GM21526 (cell line): ENCODE results near the gene BICRA.
"Not testable (repeated sequence)": the region's sequence is repeated elsewhere in the genome, so short reads cannot be mapped to it uniquely, and the experiment has no call there.

Experiments used
- ATAC-seq: cut with Tn5 transposase; IDR thresholded peaks from one replicate; pipeline ENCODE4 v1.9.1; 2021; ENCODE audit warnings: moderate library complexity; ENCODE audit not compliant: unreplicated experiment, low FRiP score

The BICRA gene

DNA sequence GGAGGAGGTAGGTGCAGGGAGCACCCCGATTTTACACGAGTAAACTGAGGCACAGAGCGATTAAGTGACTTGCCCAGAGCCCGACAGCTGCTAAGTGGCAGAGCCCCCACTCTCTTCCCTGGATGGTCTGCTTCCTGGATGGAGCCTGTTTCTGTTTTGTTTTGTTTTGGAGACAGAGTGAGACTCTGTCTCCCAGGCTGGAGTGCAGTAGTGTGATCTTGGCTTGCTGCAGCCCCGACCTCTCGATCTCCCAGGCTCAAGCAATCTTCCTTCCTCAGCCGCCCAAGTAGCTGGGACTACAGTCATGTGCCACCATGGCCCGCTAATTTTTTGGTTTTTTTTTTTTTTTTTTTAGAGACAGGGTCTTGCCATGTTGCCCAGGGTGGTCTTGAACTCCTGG is 17.3 kb downstream of the BICRA start:
- ATAC-seq = no peak

DNA sequence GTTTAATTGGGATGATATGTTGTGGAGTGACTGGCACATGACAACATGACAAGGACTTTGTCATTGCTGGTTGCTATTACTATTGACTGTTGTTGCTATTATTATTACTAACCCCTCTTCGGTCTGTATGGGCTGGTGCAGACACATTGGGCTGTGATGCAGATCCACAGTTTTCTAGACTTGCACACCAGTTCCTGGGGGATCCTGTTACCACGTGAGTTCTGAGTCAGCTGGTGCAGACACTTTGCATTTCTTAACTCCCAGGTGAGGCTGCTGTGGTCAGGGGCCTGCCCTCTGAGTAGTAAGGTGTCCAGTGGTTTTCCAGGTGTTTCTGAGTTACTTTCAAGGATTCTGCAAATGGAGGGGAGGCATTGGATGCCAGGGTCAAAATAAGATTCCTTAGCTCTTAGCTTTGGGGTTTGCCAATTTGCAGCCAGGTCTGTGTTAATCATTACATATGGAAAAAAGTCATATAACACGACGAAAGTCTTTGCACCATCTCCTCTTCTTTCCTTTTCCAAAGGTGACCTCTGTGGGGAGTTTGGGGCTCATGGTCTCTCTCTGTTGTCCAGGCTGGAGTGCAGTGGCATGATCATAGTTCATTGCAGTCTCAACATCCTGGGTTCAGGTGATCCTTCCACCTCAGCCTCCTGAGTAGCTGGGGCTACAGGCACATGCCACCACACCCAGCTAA is 19.3 kb downstream of the BICRA start:
- no peak for ATAC-seq

DNA sequence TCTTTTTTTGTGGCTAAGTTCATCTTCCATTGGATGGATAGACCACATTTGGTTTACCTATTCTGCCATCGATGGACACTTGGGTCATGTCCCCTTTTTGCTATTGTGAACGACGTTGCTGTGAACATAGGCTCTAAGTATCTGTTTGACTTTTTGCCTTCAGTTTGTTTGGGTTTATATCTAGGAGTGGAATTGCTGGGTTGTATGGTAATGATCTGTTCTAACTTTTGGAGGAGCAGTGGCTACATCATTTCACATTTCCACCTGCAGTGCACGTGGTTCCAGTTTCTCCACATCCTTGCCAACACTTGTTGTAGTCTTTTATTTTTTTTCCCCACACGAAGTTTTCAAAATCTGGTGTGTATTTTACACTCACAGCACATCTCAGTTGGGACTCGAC is 21.7 kb downstream of the BICRA start:
- no peak for ATAC-seq

DNA sequence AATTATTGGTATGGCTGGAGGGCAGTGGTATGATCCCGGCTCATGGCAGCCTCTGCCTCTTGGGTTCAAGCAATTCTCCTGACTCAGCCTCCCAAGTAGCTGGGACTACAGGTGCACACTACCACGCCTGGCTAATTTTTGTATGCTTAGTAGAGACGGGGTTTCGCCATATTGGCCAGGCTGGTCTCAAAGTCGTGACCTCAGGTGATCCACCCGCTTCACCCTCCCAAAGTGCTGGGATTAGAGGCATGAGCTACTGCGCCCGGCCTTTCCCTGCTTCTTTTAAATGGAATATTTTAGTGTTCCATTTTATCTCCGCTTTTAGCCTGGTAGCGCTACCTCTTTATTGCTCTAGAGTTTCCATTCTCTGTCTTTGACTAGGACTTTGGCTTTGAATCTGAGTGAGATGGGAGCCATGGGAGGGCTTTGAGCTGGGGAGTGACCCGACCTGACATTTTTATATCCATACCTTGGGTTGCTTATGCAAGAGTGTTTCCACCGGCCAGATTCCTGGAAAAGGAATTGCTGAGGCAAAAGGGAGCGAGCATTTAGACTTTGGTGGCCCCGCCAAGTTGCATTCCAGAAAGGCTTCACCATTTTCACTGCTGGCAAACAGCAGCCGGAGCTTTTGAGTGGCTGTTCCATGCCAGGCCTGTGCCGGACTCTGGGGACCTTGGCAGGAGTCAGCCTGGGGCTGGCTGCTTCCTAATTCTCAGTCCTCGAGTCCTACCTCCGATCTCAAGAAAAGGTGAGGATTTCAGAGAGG is 22.9 kb downstream of the BICRA start:
- ATAC-seq = no peak

DNA sequence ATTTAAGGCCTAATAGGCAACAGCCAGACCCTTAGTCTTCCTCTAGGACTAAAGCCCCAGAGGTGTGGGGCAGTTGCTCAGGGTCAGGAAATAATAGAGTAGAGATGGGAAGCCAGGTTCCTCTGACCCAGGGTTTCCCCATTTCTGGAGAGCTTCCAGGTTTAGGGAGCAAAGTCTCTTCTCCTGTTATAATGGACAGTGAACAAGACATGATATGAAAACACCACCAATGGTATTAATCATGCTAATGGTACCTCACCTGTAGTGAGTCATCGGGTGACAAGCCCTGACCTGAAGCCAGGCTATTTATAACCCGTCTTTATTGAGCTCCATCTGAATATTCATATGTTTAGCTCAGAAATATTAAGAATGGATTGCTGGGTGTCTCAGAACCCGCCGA is 24.6 kb downstream of the BICRA start:
- ATAC-seq = no peak

DNA sequence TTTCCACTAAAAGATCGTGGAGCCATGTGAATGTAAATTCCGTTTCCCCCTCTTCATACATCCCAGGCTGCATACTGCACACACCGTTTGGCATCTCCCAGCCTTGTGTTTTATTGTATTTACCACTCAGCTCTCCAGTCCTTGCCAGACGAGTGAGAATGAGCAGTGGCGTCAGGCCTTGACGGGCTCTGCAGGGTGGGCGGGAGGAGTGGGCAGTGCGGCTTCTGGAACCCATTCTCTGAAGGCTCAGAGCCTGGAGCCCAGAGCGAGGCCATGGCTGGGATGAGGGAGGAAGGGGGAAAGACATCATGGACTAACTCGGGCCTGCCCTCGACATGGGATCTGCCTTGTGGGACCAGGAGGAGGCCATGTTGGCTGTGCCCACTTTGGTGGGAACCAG is 25.1 kb downstream of the BICRA start:
- no peak for ATAC-seq

DNA sequence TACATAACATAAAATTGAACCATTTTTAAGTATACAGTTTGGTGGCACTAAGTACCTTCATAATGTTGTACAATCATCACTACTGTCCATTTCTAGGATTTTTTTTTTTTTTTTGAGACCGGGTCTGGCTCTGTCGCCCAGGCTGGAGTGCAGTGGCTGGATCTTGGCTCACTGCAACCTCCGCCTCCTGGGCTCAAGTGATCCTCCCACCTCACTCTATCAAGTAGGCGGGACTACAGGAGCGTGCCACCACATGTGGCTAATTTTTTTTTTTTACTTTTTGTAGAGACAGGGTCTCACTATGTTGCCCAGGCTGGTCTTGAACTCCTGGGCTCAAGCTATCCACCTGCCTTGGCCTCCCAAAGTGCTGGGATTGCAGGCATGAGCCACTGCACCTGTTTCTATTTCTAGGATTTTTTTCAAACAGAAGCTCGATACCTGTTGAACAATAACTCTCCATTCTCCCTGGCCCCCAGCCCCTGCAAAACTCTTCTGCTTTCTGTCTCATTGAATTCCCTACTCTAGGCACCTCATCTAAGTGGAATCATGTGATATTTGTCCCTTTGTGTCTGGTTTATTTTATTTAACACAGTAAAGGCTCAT is 26.3 kb downstream of the BICRA start:
- not testable (repeated sequence) for ATAC-seq

DNA sequence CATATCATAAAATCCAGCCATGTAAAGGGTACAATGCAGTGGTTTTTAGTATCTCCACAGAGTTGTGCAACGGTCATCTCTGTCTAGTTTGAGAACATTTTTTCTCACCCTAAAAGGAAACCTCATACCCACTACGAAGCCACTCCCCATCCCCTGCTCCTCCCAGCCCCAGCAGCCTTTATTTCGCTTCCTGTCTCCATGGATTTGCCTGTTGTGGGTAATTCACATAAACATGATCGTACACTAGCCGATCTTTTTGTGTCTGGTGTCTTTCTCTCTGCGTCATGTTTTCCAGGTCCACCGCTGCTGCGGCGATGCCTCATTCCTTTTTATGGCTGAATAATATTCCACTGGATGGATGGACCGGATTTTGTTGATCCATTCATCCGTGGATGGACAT is 28.6 kb downstream of the BICRA start:
- no peak for ATAC-seq

DNA sequence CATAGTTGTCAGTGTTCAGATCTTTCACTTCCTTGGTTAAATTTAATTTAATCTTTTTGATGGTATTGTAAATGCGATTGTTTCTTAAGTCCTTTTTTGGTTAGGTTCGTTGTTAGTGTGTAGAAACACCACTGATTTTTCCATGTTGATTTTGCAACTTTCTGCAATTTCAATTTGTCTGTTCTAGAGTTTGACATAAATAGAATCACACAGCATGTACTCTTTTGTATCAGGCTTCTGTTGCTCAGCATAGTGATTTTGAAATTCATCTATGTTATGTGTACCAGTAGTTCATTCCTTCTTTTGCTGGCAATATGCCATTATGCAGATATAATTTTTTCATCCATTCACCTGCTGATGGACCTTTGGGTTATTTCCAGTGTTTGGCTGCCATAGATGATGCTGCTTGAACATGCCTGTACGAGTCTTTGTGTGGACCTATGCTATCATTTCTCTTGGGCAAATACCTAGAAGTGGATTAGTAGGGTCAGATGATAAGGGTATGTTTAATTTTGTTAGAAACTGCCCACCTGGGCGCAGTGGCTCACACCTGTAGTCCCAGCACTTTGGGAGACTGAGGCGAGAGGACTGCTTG is 33.1 kb downstream of the BICRA start:
- no peak for ATAC-seq

DNA sequence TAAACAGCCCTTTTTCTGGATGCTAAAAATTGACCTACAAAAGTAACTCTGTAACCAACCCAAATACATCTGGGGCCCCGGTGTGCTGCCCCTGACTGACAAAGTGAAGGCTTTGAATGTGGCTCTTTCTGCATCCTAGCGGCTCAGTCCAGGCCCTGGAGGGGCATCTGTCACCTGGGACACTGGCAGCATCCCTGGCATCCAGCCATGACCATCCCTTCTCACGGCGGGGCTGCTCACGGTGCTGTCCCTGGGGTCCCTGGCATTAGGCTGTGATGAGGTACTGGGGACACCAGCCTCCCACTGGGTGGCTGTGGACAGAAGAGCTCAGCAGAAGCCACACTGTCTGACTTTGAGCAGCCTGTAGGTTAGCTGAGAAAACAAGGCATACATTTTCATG is 34.3 kb downstream of the BICRA start:
- no peak for ATAC-seq

DNA sequence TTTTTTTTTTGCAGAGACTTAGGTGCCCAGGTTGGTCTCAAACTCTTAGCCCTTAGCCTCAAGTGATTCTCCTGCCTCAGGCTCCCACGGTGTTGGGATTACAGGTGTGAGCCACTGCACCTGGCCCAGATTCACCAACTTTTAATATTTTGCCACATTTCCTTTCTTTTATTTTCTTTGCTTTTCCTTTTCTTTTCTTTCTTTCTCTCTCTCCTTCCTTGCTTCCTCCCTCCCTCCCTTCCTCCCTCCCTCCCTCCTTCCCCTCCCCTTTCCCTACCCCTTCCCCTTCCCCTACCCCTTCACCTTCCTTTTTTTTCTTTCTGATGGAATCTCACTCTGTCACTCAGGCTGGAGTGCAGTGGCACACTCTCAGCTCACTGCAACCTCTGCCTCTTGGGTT is 35.3 kb downstream of the BICRA start:
- no peak for ATAC-seq

DNA sequence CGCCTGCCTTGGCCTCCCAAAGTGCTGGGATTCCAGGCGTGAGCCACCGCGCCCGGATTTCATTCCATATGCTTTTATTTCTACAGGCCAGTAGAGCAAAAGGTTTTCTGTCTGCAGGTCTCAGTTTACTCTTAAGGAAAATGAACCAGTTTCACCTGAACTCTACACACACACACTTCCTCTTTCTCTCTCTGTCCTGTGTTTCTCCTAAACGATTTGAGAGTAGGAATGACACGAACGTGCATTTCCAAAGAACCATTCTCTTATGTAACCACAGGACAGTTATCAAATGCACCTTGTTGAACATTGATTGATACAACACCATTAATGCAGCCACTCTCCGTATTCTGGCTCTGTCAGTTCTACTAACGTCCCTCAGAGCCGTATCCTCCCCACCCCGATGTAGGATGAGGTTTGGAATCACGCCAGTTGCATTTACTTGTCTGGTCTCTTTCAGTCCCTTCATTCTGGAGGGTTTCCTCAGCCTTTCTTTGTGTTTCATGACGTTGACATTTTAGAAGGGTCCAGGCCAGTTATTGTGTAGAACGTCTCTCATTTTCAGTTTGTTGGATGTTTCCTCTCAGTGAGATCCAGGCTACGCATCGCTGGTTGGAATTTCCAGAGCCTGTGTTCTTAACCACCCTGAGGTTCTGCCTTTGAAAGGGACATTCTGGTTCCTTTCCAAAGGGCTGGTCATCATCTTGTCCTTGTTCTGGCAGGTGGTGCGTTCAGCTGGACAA is 36.0 kb downstream of the BICRA start:
- no peak for ATAC-seq

DNA sequence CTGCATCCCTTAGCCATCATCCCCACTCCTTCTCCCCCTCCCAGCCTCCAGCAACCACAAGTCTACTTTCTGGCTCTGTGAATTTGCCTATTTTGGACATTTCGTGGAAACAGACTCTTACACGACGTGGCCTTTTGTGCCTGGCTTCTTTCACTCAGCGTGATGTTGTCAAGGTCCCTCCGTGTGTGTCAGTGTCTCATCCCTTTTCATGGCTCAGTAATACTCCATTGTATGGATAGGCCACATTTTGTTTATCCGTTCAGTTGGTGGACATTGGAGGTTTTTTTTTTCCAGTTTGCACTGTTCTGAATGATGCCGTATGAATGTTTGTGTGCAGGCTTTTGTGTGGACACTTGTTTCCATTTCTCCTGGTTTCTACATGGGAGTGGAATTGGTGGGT is 38.0 kb downstream of the BICRA start:
- ATAC-seq = no peak

DNA sequence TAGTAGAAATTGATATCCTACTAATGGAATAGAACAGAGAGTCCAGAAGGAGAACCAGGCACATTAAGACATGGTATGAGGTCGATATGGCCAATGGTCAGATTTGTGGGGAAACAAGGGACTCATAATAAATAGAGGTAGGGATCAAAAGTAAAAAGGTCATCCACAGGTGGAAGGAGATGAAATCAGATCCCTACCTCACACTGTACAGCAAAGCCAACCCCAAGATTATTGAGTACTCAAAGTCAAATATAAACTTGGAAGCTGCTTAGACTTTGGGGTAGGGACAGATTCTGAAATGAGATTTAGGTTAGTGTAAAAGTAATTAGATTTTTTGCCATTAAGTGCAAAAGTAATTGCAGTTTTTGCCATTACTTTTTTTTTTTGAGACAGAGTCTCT is 40.7 kb downstream of the BICRA start:
- ATAC-seq = no peak

DNA sequence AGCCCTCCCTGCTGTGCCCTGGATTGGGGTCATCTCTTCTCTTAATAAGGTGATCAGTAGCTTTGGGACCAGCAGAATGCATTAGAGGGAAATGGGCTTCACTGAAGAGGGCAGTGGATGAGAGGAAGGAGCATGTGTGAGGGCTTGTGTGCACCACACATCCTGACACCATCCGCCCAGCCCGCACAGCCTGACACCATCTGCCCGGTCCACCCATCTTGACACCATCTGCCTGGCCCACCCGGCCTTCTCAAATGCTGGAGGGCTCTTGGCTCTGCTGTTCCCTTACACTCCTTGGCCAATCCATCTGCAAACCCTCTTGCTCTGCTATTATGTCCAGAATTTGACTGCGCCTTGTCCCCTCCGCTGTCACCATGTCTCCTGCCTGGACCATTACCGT is 41.8 kb downstream of the BICRA start:
- ATAC-seq = no peak

DNA sequence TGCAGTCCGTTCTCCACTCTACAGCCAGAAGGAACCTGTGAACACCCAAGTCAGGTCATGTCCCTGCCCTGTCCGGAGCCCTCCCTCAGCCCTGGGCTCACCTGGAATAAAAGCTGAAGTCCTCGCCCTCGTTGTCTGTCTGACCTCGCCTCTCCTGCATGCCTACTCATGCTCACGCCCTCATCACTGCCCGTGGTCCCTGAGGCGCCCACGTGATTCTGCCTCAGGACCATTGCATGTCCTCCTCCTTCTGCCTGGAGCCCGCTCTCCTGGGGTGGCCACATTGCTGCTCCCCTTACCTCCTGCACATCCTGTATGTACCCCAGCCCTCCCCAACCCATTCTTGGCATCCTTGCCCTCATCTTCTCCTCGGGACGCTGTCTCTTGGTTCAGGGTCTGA is 42.2 kb downstream of the BICRA start:
- ATAC-seq = no peak

DNA sequence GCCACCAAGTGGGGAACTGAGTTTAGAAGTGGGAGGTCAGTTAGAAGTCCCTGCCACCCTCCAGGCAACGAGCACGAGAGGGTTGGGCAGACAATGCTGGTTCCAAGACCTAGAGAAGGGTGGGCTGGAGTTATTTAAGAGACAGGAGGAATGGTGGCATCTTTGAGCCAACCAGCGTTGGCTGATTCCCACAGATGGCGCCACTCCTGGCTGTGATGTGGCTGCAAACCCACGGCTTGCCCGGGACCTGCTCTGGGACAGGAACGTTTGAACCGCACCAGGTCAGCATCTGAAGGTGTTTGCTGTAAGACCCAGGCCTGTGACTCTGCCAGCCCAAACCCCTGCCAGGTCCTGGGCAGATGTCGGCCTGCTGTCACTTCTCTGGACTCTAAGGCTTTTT is 42.8 kb downstream of the BICRA start:
- no peak for ATAC-seq

DNA sequence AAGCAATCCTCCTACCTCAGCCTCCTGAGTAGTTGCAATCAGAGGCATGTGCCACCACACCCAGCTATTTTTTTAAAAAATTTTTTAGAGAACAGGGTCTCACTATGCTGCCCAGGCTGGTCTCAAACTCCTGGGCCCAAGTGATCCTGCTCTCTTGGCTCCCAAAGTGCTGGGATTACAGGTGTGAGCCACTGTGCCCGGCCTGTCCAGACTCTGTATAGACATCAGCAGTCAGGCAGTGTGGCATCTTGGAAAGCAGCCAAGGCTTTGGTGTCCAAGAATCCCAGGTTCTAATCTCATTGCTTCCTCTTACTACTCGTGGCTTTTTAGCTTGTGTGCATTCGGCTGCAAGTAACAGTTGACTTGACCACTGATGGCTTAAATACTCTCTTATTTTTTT is 43.4 kb downstream of the BICRA start:
- no peak for ATAC-seq

DNA sequence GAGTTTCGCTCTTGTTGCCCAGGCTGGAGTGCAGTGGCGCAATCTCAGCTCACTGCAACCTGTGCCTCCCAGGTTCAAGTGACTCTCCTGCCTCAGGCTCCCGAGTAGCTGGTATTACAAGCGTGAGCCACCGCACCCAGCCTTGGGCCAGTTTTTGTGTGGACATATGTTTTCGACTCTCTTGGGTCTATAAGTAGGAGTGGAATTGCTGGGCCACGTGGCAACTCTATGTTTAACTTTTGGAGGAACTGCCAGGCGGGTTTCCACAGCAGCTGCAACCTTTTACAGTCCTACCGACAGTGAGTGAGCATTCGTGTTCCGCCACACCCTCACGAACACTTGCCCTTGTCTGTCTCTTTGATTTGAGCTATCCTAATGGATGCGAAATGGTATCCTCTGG is 44.9 kb downstream of the BICRA start:
- ATAC-seq = no peak

DNA sequence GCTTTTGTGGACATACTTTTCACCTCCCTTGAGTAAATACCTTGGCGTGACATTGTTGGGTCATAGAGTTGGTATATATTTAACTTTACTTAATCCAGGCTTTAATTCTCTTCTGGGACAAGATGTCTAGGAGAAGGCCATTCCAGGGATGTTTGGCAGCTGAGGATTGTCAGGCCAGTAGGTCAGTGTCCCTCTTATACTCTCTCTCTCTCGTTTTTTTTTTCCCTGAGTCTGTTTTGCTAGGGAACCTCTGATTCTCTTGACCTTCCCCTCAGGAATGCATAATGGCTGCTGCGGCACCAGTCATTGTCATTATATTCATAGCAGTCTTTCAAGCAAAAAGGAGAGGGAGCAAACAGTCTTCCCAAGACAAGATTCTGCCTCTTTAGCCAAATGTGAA is 48.8 kb downstream of the BICRA start:
- no peak for ATAC-seq
